GM12878 (cell line): Measurements from ENCODE around the gene TELO2. TPM values are rescaled to one million over a fixed set of nuclear protein-coding genes. Genes with fewer than 3 reads are reported as not detected.

Source experiments
- ATAC-seq: fragments of 200-7000 bp; cut with Tn5 transposase; 3 replicates; pipeline ENCODE4 v1.9.1; 2020; ENCODE audit warnings: mild to moderate bottlenecking, moderate library complexity
- BruUV-seq: library from RNA; stranded (reverse); fragments of 400-500 nt; replicated peaks from 2 replicates; lab custom pipeline; 2021; lab: Mats Ljungman, UMichigan
- CTCF ChIA-PET: fragments of 300-600 bp; sonication (Branson Sonifier 250); formaldehyde crosslinking; extraction: SDS; loops from one replicate; lab custom pipeline; 2021; ENCODE audit warnings: inconsistent platforms; lab: Yijun Ruan, JAX
- POLR2A ChIA-PET: fragments of 350-600 bp; formaldehyde crosslinking; extraction: SDS; loops from one replicate; lab custom pipeline; 2021; ENCODE audit warnings: inconsistent platforms; lab: Charles Lee
- RAD21 ChIA-PET: fragments of 300-600 bp; sonication (Branson Sonifier 250); formaldehyde crosslinking; loops from one replicate; lab custom pipeline; 2023; ENCODE audit warnings: antibody characterized with exemption; ENCODE audit not compliant: unreplicated experiment; lab: Charles Lee
- SMC1A ChIA-PET: fragments of 300-600 bp; sonication (Branson Sonifier 250); formaldehyde crosslinking; loops from one replicate; lab custom pipeline; 2023; ENCODE audit not compliant: unreplicated experiment, uncharacterized antibody; lab: Charles Lee
- DNase-seq: peaks from one replicate; pipeline ENCODE4 v3.0.0-alpha.2; 2011; ENCODE audit warnings: low read depth, low spot score
- FAIRE-seq: peaks from 3 replicates; lab custom pipeline; 2011; peaks lifted over from hg19 to GRCh38; lab: Jason Lieb, UNC
- H2AFZ ChIP-seq: 2 replicates; pipeline ENCODE4 v1.6.0; 2011; ENCODE audit warnings: low read depth, low read length, control low read depth; ENCODE audit not compliant: control insufficient read depth
- H3K27ac ChIP-seq: 2 replicates; pipeline ENCODE4 v1.5.1; 2011; ENCODE audit warnings: control low read depth; ENCODE audit not compliant: control insufficient read depth, insufficient read depth
- H3K27me3 ChIP-seq, 2 experiments: replicated peaks in 1 of 2; 2 replicates each; pipeline versions ENCODE4 v1.6.0 to v1.6.1; 2011; ENCODE audit warnings: low read length in 1 of 2; ENCODE audit not compliant: control insufficient read depth in 2 of 2, insufficient read depth in 2 of 2
- H3K36me3 ChIP-seq, 2 experiments: 2 replicates each; pipeline ENCODE4 v1.5.1; 2011; ENCODE audit warnings: low read length in 1 of 2; ENCODE audit not compliant: control insufficient read depth in 2 of 2, insufficient read depth in 2 of 2
- H3K4me1 ChIP-seq: 2 replicates; pipeline ENCODE4 v1.6.1; 2011; ENCODE audit warnings: mild to moderate bottlenecking, low read length, moderate library complexity, mixed read lengths; ENCODE audit not compliant: control insufficient read depth, insufficient read depth
- H3K4me2 ChIP-seq: 2 replicates; pipeline ENCODE4 v1.6.0; 2011; ENCODE audit warnings: control low read depth; ENCODE audit not compliant: control insufficient read depth, insufficient read depth
- H3K4me3 ChIP-seq: fragments of 200-600 bp; sonication (generic); 2 replicates; pipeline ENCODE4 v1.5.1; 2016
- H3K79me2 ChIP-seq: 2 replicates; pipeline ENCODE4 v1.6.0; 2011; ENCODE audit warnings: low read length; ENCODE audit not compliant: control insufficient read depth, insufficient read depth
- H3K9ac ChIP-seq: 2 replicates; pipeline ENCODE4 v1.8.0; 2011; ENCODE audit warnings: low read length, control low read depth, mixed read lengths; ENCODE audit not compliant: control insufficient read depth, insufficient read depth
- H3K9me3 ChIP-seq: replicated peaks from 3 replicates; pipeline ENCODE4 v1.5.1; 2011; ENCODE audit warnings: mild to moderate bottlenecking, low read length; ENCODE audit not compliant: control insufficient read depth, insufficient read depth
- H4K20me1 ChIP-seq: 2 replicates; pipeline ENCODE4 v1.6.0; 2011; ENCODE audit not compliant: control insufficient read depth, insufficient read depth
- ATF7 ChIP-seq: fragments of 450-650 bp; IDR thresholded peaks from 2 replicates; pipeline ENCODE4 v1.6.1; 2016; ENCODE audit warnings: low read depth, mild to moderate bottlenecking
- HCFC1 ChIP-seq: fragments of 150-350 bp; IDR thresholded peaks from 2 replicates; pipeline ENCODE4 v1.6.1; 2014; ENCODE audit warnings: low read length
- LARP7 ChIP-seq: fragments of 450-650 bp; IDR thresholded peaks from 2 replicates; pipeline ENCODE4 v1.6.1; 2017; ENCODE audit warnings: mild to moderate bottlenecking
- MEF2A ChIP-seq: IDR thresholded peaks from 2 replicates; pipeline ENCODE4 v1.6.1; 2011; ENCODE audit warnings: low read depth, mild to moderate bottlenecking, low read length, moderate library complexity; ENCODE audit not compliant: insufficient read depth
- NFIC ChIP-seq: IDR thresholded peaks from 2 replicates; pipeline ENCODE4 v1.6.1; 2012; ENCODE audit warnings: low read depth, mild to moderate bottlenecking, inconsistent platforms, low read length, moderate library complexity
- NR2C1 ChIP-seq: fragments of 450-650 bp; IDR thresholded peaks from 2 replicates; pipeline ENCODE4 v1.6.1; 2017; ENCODE audit warnings: antibody characterized with exemption, mild to moderate bottlenecking, moderate library complexity
- NR2C2 ChIP-seq: IDR thresholded peaks from 2 replicates; pipeline ENCODE4 v1.6.1; 2011; ENCODE audit warnings: borderline replicate concordance, low read depth; ENCODE audit not compliant: control insufficient read depth, insufficient read length
- PAX8 ChIP-seq: fragments of 450-650 bp; IDR thresholded peaks from 2 replicates; pipeline ENCODE4 v1.6.1; 2017; ENCODE audit warnings: mild to moderate bottlenecking, moderate library complexity
- POLR2A ChIP-seq: IDR thresholded peaks from 2 replicates; pipeline ENCODE4 v1.6.1; 2011; ENCODE audit warnings: low read depth, mild to moderate bottlenecking, low read length
- RAD21 ChIP-seq: IDR thresholded peaks from 2 replicates; pipeline ENCODE4 v1.6.1; 2011; ENCODE audit warnings: mild to moderate bottlenecking, low read depth, low read length, moderate library complexity; ENCODE audit not compliant: insufficient read depth
- RB1 ChIP-seq: fragments of 450-650 bp; formaldehyde crosslinking; IDR thresholded peaks from 2 replicates; pipeline ENCODE4 v1.6.1; 2017; ENCODE audit warnings: mild to moderate bottlenecking, borderline replicate concordance
- RELB ChIP-seq: fragments of 450-650 bp; IDR thresholded peaks from 2 replicates; pipeline ENCODE4 v1.6.1; 2017; ENCODE audit warnings: low read depth, mild to moderate bottlenecking, moderate library complexity
- SRF ChIP-seq, 2 experiments: IDR thresholded peaks; 2 replicates each; pipeline ENCODE4 v1.6.1; 2011; ENCODE audit warnings: low read depth in 2 of 2, low read length in 2 of 2, mild to moderate bottlenecking in 1 of 2, moderate library complexity in 1 of 2
- WRNIP1 ChIP-seq: IDR thresholded peaks from 2 replicates; pipeline ENCODE4 v1.6.1; 2011; ENCODE audit warnings: low read depth, low read length, improper control_type of control experiment, borderline replicate concordance
- ZNF24 ChIP-seq: fragments of 450-650 bp; IDR thresholded peaks from 2 replicates; pipeline ENCODE4 v1.6.1; 2017; ENCODE audit warnings: antibody characterized with exemption, mild to moderate bottlenecking
- WGBS: methylation state at CpG from one replicate; pipeline ENCODE4 v1.1.6; 2016; ENCODE audit warnings: low lambda C conversion rate; ENCODE audit not compliant: insufficient replicate concordance, insufficient coverage; ENCODE audit errors: missing lambda C conversion rate; 5-methylcytosine and 5-hydroxymethylcytosine counted together
- in situ Hi-C: fragments of 300-500 bp; cut with MboI; formaldehyde crosslinking; loops from 9 replicates; pipeline ENCODE4 v1.14.3; 2018; ENCODE audit warnings: mixed read lengths
- intact Hi-C: fragments of 100-400 bp; cut with micrococcal nuclease; formaldehyde crosslinking; loops from one replicate; pipeline ENCODE4 v1.14.2; 2022; ENCODE audit not compliant: unreplicated experiment
- polyA plus RNA-seq, 11 experiments: library from polyadenylated mRNA; depleted of rRNA in 4 of 11; unstranded in 6 of 11; stranded (reverse) in 5 of 11; fragments of >200 nt; fragmentation: Nextera tagmentation in 4 of 11; fragmentation: Illumina TruSeq in 1 of 11; extraction: Ambion mirVana in 4 of 11; extraction: Trizol in 1 of 11; gene quantifications; 1 replicate in 1 of 11; 2 replicates in 10 of 11; pipeline versions ENCODE4 v1.2.1 to v1.2.3, GENCODE V29; 2011 to 2016; ENCODE audit warnings: inconsistent platforms in 2 of 11, missing spikeins in 2 of 11, low read depth in 1 of 11
- total RNA-seq, 4 experiments: library from RNA; depleted of rRNA in 3 of 4; stranded (reverse); fragments of >200 nt in 3 of 4; fragmentation: Illumina TruSeq in 1 of 4; extraction: Trizol in 1 of 4; gene quantifications; 2 replicates each; pipeline versions ENCODE4 v1.2.1 to v1.2.3, GENCODE V29; 2013 to 2021

The TELO2 gene
- total and polyA plus RNA-seq, 10 of the 15 experiments (the other 5 are each of a cell fraction or from before 2014, with no cell fraction given) = 0.55 to 72.8 (median 18.6) TPM

- Histone ChIP-seq H3K4me3 (no peak overlapping the region), H3K9ac (no peak overlapping the region), H2AFZ (no peak overlapping the region), H3K9me3 (no peaks in the 10 kb centered on the region), H3K4me2 (no peak overlapping the region), H3K27me3 (no peaks in the 10 kb centered on the region), H3K4me1 (peaks cover 10% of the 10 kb centered on the region), H3K36me3 (peaks cover 0 to 12% of the 10 kb centered on the region in 2 experiments; a peak in 3 of 4 replicates), H3K79me2 (no peaks in the 10 kb centered on the region), H4K20me1 (no peaks in the 10 kb centered on the region), H3K27ac (no peak overlapping the region)
- intact Hi-C loops = no loop called here
- ChIA-PET POLR2A (no interaction called here), SMC1A (no interaction called here), CTCF (no interaction called here), RAD21 (no interaction called here)
- ATAC-seq (no peak), FAIRE-seq (no peak), DNase-seq (no peak)
- 89% methylated on average over 38 of the region's 42 CpGs for WGBS
- TF ChIP-seq SRF (IDR thresholded peaks at IDR 0.05; ENCODE audit: low read depth in 2 of 2, low read length in 2 of 2) = no peak
- no peak for TF ChIP-seq MEF2A
- no peak for TF ChIP-seq PAX8
- no peak for TF ChIP-seq WRNIP1
- no peak for TF ChIP-seq NFIC
- TF ChIP-seq RB1 = no peak
- no peak for TF ChIP-seq POLR2A
- no peak for TF ChIP-seq RELB
- TF ChIP-seq NR2C1 = no peak
- no peak for TF ChIP-seq ATF7
- no peak for TF ChIP-seq NR2C2
- no peak for TF ChIP-seq HCFC1
- TF ChIP-seq RAD21 = no peak
- no peak for TF ChIP-seq LARP7
- TF ChIP-seq ZNF24 = no peak
- in situ Hi-C loops = no loop called here
- no TSS peak for BruUV-seq
Measured at GRCh38 chr16:1457489-1458245, 35.5 kb upstream of the TELO2 start.
